Neutrophil (primary cell): Measurements from ENCODE around the gene SLC28A3.

Experiments used
- H3K27ac ChIP-seq: fragments of 200-600 bp; sonication (generic); 2 replicates; pipeline ENCODE4 v1.5.1; 2016; ENCODE audit warnings: mild to moderate bottlenecking, moderate library complexity
- H3K27me3 ChIP-seq: fragments of 200-600 bp; sonication (generic); 2 replicates; pipeline ENCODE4 v1.6.0; 2016; ENCODE audit warnings: mild to moderate bottlenecking
- H3K36me3 ChIP-seq: fragments of 200-600 bp; sonication (generic); 2 replicates; pipeline ENCODE4 v1.5.1; 2017
- H3K4me1 ChIP-seq, 2 experiments: fragments of 200-600 bp in 1 of 2; sonication (generic) in 1 of 2; 1 replicate in 1 of 2; 2 replicates in 1 of 2; pipeline versions ENCODE4 v1.5.1 to v1.6.1; 2013 to 2016; ENCODE audit warnings: low read depth in 1 of 2, low read length in 1 of 2, mild to moderate bottlenecking in 1 of 2, moderate library complexity in 1 of 2; ENCODE audit not compliant: control insufficient read depth in 1 of 2, insufficient read depth in 1 of 2
- H3K4me3 ChIP-seq, 2 experiments: fragments of 200-600 bp in 1 of 2; sonication (generic) in 1 of 2; 1 replicate in 1 of 2; 2 replicates in 1 of 2; pipeline ENCODE4 v1.5.1; 2013 to 2016; ENCODE audit warnings: low read depth in 1 of 2, low read length in 1 of 2, mild to moderate bottlenecking in 1 of 2, moderate library complexity in 1 of 2
- H3K9me3 ChIP-seq: fragments of 200-600 bp; sonication (generic); 2 replicates; pipeline ENCODE4 v1.5.1; 2016
- CTCF ChIP-seq: fragments of 200-600 bp; sonication (generic); IDR thresholded peaks from 2 replicates; pipeline ENCODE4 v1.5.1; 2016; ENCODE audit warnings: antibody characterized with exemption

SLC28A3 gene

DNA sequence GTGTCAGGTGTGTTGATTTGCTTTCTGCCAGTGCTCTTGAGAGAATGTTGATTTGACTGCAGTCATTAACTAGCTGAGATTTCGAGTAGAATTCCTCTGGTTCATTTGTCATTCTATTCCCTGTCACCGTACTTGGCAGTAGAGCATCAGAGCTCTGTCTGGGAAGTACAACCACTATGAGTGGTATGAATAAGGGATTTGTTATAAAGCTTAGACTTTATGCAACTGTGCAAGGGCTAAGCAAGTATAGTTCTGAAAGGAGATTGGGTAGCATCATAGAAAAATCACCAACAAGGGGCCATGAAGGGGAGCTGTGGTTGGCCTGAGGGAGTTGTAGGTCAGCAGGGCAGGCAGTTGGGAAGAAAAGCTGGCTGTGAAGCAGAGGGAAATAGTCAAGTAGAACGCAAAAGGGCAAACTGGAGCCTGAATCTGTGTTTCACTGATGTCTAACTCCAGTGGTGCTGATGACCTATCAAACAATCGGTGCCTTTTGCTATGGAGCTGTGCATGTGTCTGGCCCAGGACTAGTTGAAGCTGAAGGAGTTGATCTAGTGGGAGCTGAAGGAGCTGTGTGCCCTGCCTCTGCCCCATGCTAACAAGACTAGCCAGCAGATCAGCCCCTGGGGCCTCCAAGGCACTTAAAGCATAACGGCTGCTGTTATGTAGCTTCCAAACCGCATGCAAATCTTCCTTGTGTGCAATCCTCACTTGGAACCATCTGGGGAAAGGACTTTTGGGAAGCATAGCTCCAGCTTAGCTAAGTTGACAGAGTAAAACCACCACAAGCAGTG lies 110.0 kb downstream of the SLC28A3 start:
- TF ChIP-seq CTCF = no peak
- Histone ChIP-seq H3K4me1 (no peaks in the 10 kb centered on the region), H3K9me3 (no peaks in the 10 kb centered on the region), H3K27me3 (peaks cover 11% of the 10 kb centered on the region), H3K36me3 (no peaks in the 10 kb centered on the region), H3K27ac (no peak overlapping the region), H3K4me3 (no peak overlapping the region)

GRCh38 chr9:84229191-84229590 lies 111.4 kb downstream of the SLC28A3 start:
- no peak for TF ChIP-seq CTCF
- Histone ChIP-seq H3K27me3 (peaks cover 11% of the 10 kb centered on the region), H3K27ac (no peak overlapping the region), H3K4me1 (no peaks in the 10 kb centered on the region), H3K9me3 (no peaks in the 10 kb centered on the region), H3K36me3 (no peaks in the 10 kb centered on the region), H3K4me3 (no peak overlapping the region)

DNA sequence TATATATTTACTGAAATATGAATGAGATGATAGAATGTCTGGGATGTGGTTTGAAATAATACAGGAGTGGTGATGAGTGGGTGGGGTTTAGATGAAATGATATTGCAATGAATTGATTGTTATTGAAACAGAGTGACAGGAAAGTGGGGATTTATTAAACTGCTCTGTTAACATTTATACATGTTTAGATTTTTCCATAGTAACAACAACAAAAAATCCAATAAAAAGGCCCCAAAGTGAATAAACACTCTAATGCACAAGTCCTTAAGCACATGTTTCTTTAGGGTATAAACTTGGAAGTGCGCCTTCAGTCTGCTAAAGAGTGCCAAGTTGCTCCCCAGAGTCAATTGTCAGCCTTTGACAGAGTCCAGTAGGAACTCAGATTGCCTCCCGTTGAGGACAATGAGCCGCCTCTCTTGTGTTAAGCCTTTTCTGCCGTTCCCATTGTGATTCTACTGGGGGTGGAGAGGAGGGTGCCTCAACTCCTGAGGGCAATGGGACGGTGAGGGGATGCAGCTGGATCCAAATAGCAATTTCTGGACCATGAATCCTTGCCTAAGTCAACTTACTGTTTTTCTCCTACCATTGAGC lies 112.3 kb downstream of the SLC28A3 start:
- no peaks in the 10 kb centered on the region for H3K36me3 ChIP-seq
- no peak overlapping the region for H3K27ac ChIP-seq
- H3K4me1 ChIP-seq = no peaks in the 10 kb centered on the region
- no peak for TF ChIP-seq CTCF
- H3K4me3 ChIP-seq = no peak overlapping the region
- H3K27me3 ChIP-seq = peaks cover 11% of the 10 kb centered on the region
- no peaks in the 10 kb centered on the region for H3K9me3 ChIP-seq

DNA sequence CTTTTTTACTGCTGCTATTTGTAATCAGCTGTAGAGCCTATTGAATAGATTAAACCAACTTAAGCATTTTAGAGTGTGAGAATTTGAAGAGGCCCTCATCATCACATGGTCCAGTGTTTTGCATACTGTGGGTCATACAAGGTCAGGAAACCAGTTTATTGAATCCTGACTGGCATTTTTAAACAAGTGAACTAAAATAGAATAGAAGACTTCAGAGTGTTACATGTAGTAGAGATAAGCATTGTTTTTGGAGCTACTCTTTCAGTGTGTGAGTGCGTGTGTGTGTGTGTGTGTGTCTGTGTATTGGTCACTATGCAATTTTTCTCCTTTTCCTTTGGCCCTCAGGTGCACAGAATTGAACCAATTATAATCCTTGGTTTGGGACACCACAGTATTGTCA lies 114.4 kb downstream of the SLC28A3 start:
- no peaks in the 10 kb centered on the region for H3K4me1 ChIP-seq
- H3K27ac ChIP-seq = no peak overlapping the region
- H3K27me3 ChIP-seq = peaks cover 10% of the 10 kb centered on the region
- H3K4me3 ChIP-seq = no peak overlapping the region
- H3K9me3 ChIP-seq = no peaks in the 10 kb centered on the region
- H3K36me3 ChIP-seq = no peaks in the 10 kb centered on the region
- TF ChIP-seq CTCF = no peak
